ENCODE results near the gene IDUA. TPM values are rescaled to one million over a fixed set of nuclear protein-coding genes. Genes with fewer than 3 reads are reported as not detected.
A peak's percentile ranks its signal among the peaks of the same experiment; 100 is the strongest.

IDUA gene
- total and polyA plus RNA-seq, 4 donors: 7.5 to 66.5 (median 21.6) TPM

DNA sequence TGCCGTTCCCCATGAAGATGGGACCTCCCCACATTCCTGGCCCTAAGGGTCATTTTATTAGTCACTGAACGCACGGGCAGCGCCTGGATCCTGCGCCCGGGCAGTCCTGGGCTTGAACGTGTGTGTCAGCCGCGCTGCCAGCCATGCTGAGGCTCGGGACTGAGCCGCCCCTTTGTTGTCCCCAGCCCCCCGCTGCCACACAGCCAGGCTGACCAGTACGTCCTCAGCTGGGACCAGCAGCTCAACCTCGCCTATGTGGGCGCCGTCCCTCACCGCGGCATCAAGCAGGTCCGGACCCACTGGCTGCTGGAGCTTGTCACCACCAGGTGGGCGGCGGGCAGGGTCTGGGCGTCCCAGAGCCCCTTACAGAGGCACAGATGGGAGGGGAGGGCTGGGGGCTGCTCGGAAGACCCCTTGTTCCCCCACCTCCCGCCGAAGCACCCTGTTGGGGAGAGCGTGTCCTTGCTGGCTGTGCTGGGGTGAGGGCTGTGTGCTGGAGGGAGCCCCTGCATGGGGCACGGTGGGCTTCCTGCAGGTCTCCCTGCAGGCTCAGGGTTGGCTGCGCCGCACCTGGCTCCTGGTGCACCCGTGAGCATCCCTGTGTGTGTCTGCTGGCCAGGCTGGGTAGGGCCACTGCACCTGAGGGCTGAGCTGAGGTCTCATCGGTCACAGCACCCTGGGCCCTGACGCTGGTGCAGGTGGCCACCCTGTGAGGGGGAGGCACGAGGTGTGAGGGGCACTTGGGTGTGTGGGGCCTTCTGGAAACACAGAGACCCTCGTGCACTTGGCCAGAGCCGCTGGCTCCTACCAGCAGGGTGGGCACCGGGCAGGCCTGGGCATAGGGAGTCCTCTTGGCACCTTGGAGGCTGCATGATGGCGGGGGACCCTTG lies 1.0 kb downstream of the IDUA start:
- no peaks in the 10 kb centered on the region for H3K9me3 ChIP-seq (ENCODE audit: control insufficient read depth in 4 of 4, insufficient read depth in 3 of 4, low read length in 3 of 4)
- peak overlapping the region; percentile 75 for H3K4me3 ChIP-seq
- peak overlapping the region in 1 of 2 donors; percentile 12 for H3K27ac ChIP-seq (ENCODE audit: low read depth in 1 of 2, low read length in 1 of 2)
- peaks cover 0 to 27% (median 11%) of the 10 kb centered on the region in 5 donors for H3K4me1 ChIP-seq (ENCODE audit: control insufficient read depth in 5 of 5, insufficient read depth in 5 of 5, low read length in 5 of 5)
- peaks cover 0 to 16% (median 0%) of the 10 kb centered on the region in 4 donors for H3K36me3 ChIP-seq (ENCODE audit: control insufficient read depth in 4 of 4, insufficient read depth in 4 of 4, low read length in 4 of 4)
- peak; percentile 9 for ATAC-seq (ENCODE audit: insufficient read depth, low FRiP score)
- H3K27me3 ChIP-seq (ENCODE audit: control insufficient read depth in 3 of 3, insufficient read depth in 3 of 3, low read length in 2 of 3): no peaks in the 10 kb centered on the region
- TF ChIP-seq, protein P1, sequence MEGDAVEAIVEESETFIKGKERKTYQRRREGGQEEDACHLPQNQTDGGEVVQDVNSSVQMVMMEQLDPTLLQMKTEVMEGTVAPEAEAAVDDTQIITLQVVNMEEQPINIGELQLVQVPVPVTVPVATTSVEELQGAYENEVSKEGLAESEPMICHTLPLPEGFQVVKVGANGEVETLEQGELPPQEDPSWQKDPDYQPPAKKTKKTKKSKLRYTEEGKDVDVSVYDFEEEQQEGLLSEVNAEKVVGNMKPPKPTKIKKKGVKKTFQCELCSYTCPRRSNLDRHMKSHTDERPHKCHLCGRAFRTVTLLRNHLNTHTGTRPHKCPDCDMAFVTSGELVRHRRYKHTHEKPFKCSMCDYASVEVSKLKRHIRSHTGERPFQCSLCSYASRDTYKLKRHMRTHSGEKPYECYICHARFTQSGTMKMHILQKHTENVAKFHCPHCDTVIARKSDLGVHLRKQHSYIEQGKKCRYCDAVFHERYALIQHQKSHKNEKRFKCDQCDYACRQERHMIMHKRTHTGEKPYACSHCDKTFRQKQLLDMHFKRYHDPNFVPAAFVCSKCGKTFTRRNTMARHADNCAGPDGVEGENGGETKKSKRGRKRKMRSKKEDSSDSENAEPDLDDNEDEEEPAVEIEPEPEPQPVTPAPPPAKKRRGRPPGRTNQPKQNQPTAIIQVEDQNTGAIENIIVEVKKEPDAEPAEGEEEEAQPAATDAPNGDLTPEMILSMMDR (IDR thresholded peaks at IDR 0.05; ENCODE audit: control extremely low read depth, extremely low read depth): no peak
- no peak for DNase-seq
- WGBS, 2 donors: 75 to 83% methylated on average over 37 of the region's 37 CpGs
- no peak overlapping the region for H3K9ac ChIP-seq (ENCODE audit: insufficient read depth in 1 of 2, low read length in 2 of 2)

DNA sequence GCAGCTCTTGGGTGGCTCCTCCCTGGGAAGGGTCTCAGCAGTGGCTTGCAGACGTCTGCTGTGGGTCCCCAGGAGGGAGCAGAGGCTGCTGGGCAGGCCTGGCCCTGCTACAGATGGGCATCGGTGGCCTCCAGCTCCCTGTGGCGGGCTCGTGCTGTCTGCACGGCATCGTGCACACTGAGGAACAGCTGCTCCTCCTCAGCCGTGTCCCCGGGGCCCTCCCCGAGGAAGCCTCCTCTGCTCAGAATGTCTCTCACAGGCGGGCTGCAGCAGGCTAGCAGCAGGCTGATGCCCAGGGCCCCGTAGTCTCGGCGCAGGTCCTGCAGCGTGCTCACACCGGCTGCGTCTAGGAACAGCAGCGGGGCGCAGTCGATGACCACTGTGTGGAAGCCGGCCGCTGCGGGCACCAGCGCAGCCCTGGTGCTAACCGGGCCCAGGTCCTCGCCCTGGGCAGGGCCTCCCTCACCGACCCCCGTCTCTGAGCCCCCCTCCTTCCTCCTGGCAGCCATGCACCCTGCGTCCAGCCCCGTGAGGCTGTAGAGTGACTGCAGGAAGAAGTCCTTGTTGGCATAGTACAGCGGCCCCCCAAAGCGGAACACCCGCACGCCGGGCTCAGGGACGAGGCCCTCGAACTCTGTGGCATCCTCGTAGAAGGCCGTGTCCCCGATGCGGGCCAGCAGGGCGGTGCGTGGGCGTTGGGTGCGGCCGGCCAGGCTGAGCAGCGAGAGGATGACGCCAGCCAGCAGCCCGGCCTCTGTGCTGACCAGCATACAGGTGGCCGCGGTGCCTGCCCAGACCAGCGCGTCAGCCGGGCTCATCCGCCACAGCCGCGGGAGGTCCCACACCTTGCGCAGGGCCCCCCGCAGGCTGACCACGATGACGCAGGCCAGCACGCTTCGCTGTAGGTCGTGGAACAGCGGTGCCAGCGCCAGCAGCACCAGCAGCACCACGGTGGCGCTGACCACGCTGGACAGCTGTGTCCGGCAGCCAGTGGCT lies 2.2 kb downstream of the IDUA start:
- Histone ChIP-seq H3K4me1 (ENCODE audit: control insufficient read depth in 5 of 5, insufficient read depth in 5 of 5, low read length in 5 of 5) (peaks cover 0 to 28% (median 11%) of the 10 kb centered on the region in 5 donors), H3K27me3 (ENCODE audit: control insufficient read depth in 3 of 3, insufficient read depth in 3 of 3, low read length in 2 of 3) (no peaks in the 10 kb centered on the region), H3K9me3 (ENCODE audit: control insufficient read depth in 4 of 4, insufficient read depth in 3 of 4, low read length in 3 of 4) (no peaks in the 10 kb centered on the region), H3K4me3 (no peak overlapping the region), H3K27ac (ENCODE audit: low read depth in 1 of 2, low read length in 1 of 2) (no peak overlapping the region), H3K9ac (ENCODE audit: insufficient read depth in 1 of 2, low read length in 2 of 2) (no peak overlapping the region), H3K36me3 (ENCODE audit: control insufficient read depth in 4 of 4, insufficient read depth in 4 of 4, low read length in 4 of 4) (peaks cover 0 to 16% (median 0%) of the 10 kb centered on the region in 4 donors)
- TF ChIP-seq, protein P1 (IDR thresholded peaks at IDR 0.05; ENCODE audit: control extremely low read depth, extremely low read depth): no peak
- ATAC-seq (ENCODE audit: insufficient read depth, low FRiP score) (no peak), DNase-seq (no peak)
- WGBS, 2 donors: 95 to 96% methylated on average over 67 to 69 of the region's 69 CpGs

DNA sequence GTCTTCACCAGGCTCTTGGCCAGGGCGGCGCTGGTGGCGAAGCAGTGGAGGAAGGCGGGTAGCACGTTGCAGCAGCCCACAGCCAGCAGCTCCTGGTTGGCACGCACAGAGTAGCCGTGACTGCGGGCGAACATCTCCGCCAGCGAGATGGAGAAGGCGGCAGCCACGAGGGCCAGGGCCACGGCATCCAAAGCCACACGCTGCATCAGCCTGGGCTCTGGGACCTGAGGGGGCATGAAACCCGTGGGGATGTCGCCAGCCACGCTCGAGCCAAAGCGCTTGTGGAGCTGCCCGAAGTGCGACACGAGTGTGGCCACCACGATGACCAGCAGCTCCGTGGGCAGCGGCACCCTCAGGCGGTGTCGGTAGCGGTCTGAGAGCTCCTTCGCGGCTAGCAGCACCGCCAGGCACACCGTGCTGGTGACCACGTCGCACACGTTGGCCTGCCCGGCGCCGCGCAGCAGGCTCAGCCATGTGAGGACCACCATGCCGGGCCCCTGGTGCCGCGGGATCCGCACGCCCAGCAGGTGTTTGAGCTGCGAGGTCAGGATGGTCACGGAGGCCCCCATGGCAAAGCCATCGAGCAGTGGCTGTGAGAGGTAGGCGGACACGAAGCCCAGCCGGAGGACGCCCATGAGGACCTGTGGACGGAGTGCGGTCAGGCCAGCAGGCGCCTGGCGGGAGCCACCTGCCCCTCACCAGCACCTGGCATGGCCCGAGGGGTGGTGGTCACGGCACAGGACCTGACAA lies 3.1 kb downstream of the IDUA start:
- ATAC-seq (ENCODE audit: insufficient read depth, low FRiP score) (no peak), DNase-seq (no peak)
- TF ChIP-seq, protein P1 (IDR thresholded peaks at IDR 0.05; ENCODE audit: control extremely low read depth, extremely low read depth): no peak
- H3K36me3 ChIP-seq (ENCODE audit: control insufficient read depth in 4 of 4, insufficient read depth in 4 of 4, low read length in 4 of 4): peaks cover 0 to 16% (median 0%) of the 10 kb centered on the region in 4 donors
- no peaks in the 10 kb centered on the region for H3K9me3 ChIP-seq (ENCODE audit: control insufficient read depth in 4 of 4, insufficient read depth in 3 of 4, low read length in 3 of 4)
- WGBS, 2 donors: 96 to 97% methylated on average over 58 of the region's 58 CpGs
- H3K27me3 ChIP-seq (ENCODE audit: control insufficient read depth in 3 of 3, insufficient read depth in 3 of 3, low read length in 2 of 3): no peaks in the 10 kb centered on the region
- H3K4me3 ChIP-seq: no peak overlapping the region
- no peak overlapping the region for H3K27ac ChIP-seq (ENCODE audit: low read depth in 1 of 2, low read length in 1 of 2)
- H3K9ac ChIP-seq (ENCODE audit: insufficient read depth in 1 of 2, low read length in 2 of 2): no peak overlapping the region
- H3K4me1 ChIP-seq (ENCODE audit: control insufficient read depth in 5 of 5, insufficient read depth in 5 of 5, low read length in 5 of 5): peaks cover 0 to 26% (median 11%) of the 10 kb centered on the region in 5 donors

Measured in lung (tissue), 12 donors.